Loucy (cell line): ENCODE data around the gene FBXL3.

Experiments used
- CTCF ChIP-seq: fragments of 200-600 bp; sonication (generic); conservative IDR thresholded peaks from 2 replicates; pipeline ENCODE4 v1.5.1; 2014; ENCODE audit warnings: mild to moderate bottlenecking, antibody characterized with exemption, low read length
- EZH2phosphoT487 ChIP-seq: fragments of 200-600 bp; IDR thresholded peaks from 2 replicates; pipeline ENCODE4 v1.6.1; 2018; ENCODE audit warnings: antibody characterized with exemption, mild to moderate bottlenecking, moderate library complexity, borderline replicate concordance

GRCh38 chr13:77048681-77049080, 21.7 kb upstream of the FBXL3 start:
- TF ChIP-seq CTCF (no peak), EZH2phosphoT487 (no peak)
